A673 (cell line): ENCODE results near the gene FOXRED1. TPM values are rescaled to one million over a fixed set of nuclear protein-coding genes. Genes with fewer than 3 reads are reported as not detected.

Experiments used
- BruUV-seq: library from RNA; stranded (reverse); fragments of 400-500 nt; replicated peaks from 2 replicates; lab custom pipeline; 2021; lab: Mats Ljungman, UMichigan
- CTCF ChIA-PET: fragments of 300-600 bp; sonication (Branson Sonifier 250); formaldehyde crosslinking; loops from one replicate; lab custom pipeline; 2022; ENCODE audit warnings: antibody characterized with exemption; lab: Charles Lee
- POLR2A ChIA-PET: fragments of 300-600 bp; sonication (Branson Sonifier 250); formaldehyde crosslinking; loops from one replicate; lab custom pipeline; 2022; ENCODE audit warnings: antibody characterized with exemption; ENCODE audit not compliant: low non-redundant PET; lab: Charles Lee
- DNase-seq: peaks from one replicate; pipeline ENCODE4 v3.0.0-alpha.2; 2015; ENCODE audit warnings: low spot score
- H3K27ac ChIP-seq: fragments of 200-600 bp; sonication (generic); 2 replicates; pipeline ENCODE4 v1.5.1; 2016; ENCODE audit warnings: mixed run types, low read depth, mild to moderate bottlenecking, mixed read lengths, antibody characterized with exemption, low read length; ENCODE audit not compliant: poor library complexity, severe bottlenecking
- H3K27me3 ChIP-seq: fragments of 200-600 bp; sonication (generic); replicated peaks from 2 replicates; pipeline ENCODE4 v1.6.1; 2017; ENCODE audit warnings: mixed run types, low read depth, mild to moderate bottlenecking, mixed read lengths, antibody characterized with exemption, low read length; ENCODE audit not compliant: insufficient read depth, poor library complexity
- H3K36me3 ChIP-seq: fragments of 200-600 bp; sonication (generic); 2 replicates; pipeline ENCODE4 v1.6.1; 2016; ENCODE audit warnings: mixed run types, mild to moderate bottlenecking, mixed read lengths, antibody characterized with exemption, low read length; ENCODE audit not compliant: insufficient read depth, poor library complexity, severe bottlenecking
- H3K4me1 ChIP-seq: fragments of 200-600 bp; sonication (generic); 2 replicates; pipeline ENCODE4 v1.6.1; 2017; ENCODE audit warnings: mixed run types, mild to moderate bottlenecking, mixed read lengths, antibody characterized with exemption, low read length; ENCODE audit not compliant: insufficient read depth, poor library complexity, severe bottlenecking
- H3K4me3 ChIP-seq: fragments of 200-600 bp; sonication (generic); 2 replicates; pipeline ENCODE4 v1.5.1; 2016; ENCODE audit warnings: low read depth, mixed run types, mild to moderate bottlenecking, mixed read lengths, low read length; ENCODE audit not compliant: poor library complexity, severe bottlenecking
- H3K9me3 ChIP-seq: fragments of 200-600 bp; sonication (generic); 2 replicates; pipeline ENCODE4 v1.6.1; 2016; ENCODE audit warnings: mixed run types, low read depth, mild to moderate bottlenecking, mixed read lengths, antibody characterized with exemption, low read length; ENCODE audit not compliant: poor library complexity, severe bottlenecking
- EZH2 ChIP-seq: fragments of 200-600 bp; sonication (generic); IDR thresholded peaks from 2 replicates; pipeline ENCODE4 v1.6.1; 2017; ENCODE audit warnings: borderline replicate concordance, low read depth, mild to moderate bottlenecking, mixed read lengths, antibody characterized with exemption, low read length; ENCODE audit not compliant: poor library complexity, severe bottlenecking
- intact Hi-C: fragments of 100-400 bp; cut with micrococcal nuclease; formaldehyde crosslinking; loops from one replicate; pipeline ENCODE4 v1.10.0; 2022; ENCODE audit not compliant: unreplicated experiment
- total RNA-seq: library from RNA; stranded (reverse); gene quantifications from 2 replicates; pipeline ENCODE4 v1.2.3, GENCODE V29; 2021
- TF ChIP-seq, protein P1 (sequence below): fragments of 300-800, 200-600 bp; sonication (generic); conservative IDR thresholded peaks from 2 replicates; pipeline ENCODE4 v1.5.1; 2017; ENCODE audit warnings: low read depth, mild to moderate bottlenecking, antibody characterized with exemption, low read length, moderate library complexity, mixed read lengths

FOXRED1 gene
- total RNA-seq, 1 experiment from 2014 or later, result 72.6 TPM

DNA sequence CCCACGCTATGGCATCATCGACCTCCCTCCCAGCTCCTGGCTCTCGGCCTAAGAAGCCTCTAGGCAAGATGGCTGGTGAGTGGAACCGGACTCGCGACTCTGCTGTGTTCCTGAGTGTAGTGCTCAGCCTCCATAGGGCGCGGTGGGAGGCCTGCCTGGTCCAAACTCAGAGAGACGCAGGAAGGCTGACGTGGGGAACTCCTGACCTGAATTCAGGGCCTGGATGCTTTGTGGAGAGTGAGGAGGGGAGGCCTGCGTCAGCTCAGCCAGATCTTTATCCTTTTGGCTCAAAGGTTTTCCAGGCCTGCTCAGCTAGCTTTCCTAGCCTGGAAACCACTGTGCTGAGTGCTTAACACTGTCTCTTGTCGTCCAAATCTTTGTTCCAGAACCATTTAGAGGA is 21.9 kb downstream of the FOXRED1 start:
- Histone ChIP-seq H3K27ac (no peak overlapping the region), H3K4me1 (no peaks in the 10 kb centered on the region), H3K36me3 (peaks cover 15% of the 10 kb centered on the region), H3K9me3 (no peaks in the 10 kb centered on the region), H3K27me3 (no peaks in the 10 kb centered on the region), H3K4me3 (no peak overlapping the region)
- BruUV-seq, result no TSS peak
- no peak for DNase-seq
- no peak for TF ChIP-seq EZH2
- TF ChIP-seq, protein P1, sequence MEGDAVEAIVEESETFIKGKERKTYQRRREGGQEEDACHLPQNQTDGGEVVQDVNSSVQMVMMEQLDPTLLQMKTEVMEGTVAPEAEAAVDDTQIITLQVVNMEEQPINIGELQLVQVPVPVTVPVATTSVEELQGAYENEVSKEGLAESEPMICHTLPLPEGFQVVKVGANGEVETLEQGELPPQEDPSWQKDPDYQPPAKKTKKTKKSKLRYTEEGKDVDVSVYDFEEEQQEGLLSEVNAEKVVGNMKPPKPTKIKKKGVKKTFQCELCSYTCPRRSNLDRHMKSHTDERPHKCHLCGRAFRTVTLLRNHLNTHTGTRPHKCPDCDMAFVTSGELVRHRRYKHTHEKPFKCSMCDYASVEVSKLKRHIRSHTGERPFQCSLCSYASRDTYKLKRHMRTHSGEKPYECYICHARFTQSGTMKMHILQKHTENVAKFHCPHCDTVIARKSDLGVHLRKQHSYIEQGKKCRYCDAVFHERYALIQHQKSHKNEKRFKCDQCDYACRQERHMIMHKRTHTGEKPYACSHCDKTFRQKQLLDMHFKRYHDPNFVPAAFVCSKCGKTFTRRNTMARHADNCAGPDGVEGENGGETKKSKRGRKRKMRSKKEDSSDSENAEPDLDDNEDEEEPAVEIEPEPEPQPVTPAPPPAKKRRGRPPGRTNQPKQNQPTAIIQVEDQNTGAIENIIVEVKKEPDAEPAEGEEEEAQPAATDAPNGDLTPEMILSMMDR, result no peak
- ChIA-PET CTCF (no interaction called here), POLR2A (no interaction called here)
- intact Hi-C loops, result no loop called here

DNA sequence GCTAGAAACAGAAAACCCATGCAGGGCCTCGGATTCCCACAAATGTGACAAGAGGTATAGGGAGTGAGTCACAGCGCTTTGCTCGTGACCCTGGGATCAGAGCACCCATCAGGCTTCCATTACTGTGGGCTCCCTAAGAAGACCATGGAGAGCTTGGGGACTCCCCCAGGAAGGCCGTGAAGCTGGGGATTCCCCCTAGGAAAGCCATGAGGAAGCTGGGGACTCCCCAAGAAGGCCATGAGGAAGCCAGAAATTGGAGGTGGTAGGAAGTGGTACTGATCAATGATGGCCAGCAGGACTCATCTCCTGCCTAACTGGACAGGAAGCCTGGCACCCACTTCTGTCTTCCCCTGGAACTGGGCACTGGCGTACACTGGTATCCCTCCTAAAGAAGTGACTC is 24.8 kb downstream of the FOXRED1 start:
- Histone ChIP-seq H3K4me1 (no peaks in the 10 kb centered on the region), H3K4me3 (no peak overlapping the region), H3K27ac (no peak overlapping the region), H3K27me3 (no peaks in the 10 kb centered on the region), H3K36me3 (peaks cover 15% of the 10 kb centered on the region), H3K9me3 (no peaks in the 10 kb centered on the region)
- BruUV-seq, result no TSS peak
- ChIA-PET POLR2A (no interaction called here), CTCF (no interaction called here)
- intact Hi-C loops, result no loop called here
- no peak for DNase-seq
- TF ChIP-seq, protein P1, result no peak
- no peak for TF ChIP-seq EZH2

DNA sequence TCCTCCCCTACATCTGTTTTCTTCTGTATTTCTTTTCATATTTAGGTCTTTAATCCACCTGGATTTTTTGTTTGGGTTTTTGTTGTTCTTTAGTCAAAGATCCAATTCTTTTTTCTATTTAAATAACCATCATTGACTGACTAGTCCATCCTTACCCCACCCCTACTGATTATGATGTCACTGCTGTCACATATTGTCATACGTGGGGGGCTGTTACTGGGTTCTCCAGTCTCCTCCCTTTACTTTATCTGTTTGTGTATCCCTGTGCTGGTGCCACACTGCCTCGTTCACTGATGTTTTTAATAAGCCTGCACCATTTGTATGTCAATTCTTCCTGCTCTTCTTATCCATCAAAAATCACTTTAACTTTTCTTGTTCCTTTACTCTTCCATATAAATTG is 28.1 kb downstream of the FOXRED1 start:
- intact Hi-C loops, result no loop called here
- ChIA-PET POLR2A (no interaction called here), CTCF (no interaction called here)
- Histone ChIP-seq H3K9me3 (no peaks in the 10 kb centered on the region), H3K36me3 (peaks cover 15% of the 10 kb centered on the region), H3K4me1 (no peaks in the 10 kb centered on the region), H3K27me3 (no peaks in the 10 kb centered on the region), H3K27ac (no peak overlapping the region), H3K4me3 (no peak overlapping the region)
- no TSS peak for BruUV-seq
- TF ChIP-seq, protein P1, result no peak
- TF ChIP-seq EZH2, result no peak
- DNase-seq, result no peak
